B cell (primary cell): ENCODE measurements around the gene RAPGEF1.

Experiments used
- CTCF ChIP-seq: fragments of 200-600 bp; IDR thresholded peaks from one replicate; pipeline ENCODE4 v1.8.0; 2022; ENCODE audit warnings: antibody characterized with exemption, mild to moderate bottlenecking
- EZH2 ChIP-seq: IDR thresholded peaks from 2 replicates; pipeline ENCODE4 v1.6.1; 2012; ENCODE audit warnings: borderline replicate concordance, low read depth, mild to moderate bottlenecking, moderate library complexity, low read length; ENCODE audit not compliant: insufficient read depth, poor library complexity, severe bottlenecking

GRCh38 chr9:131676431-131676972 is 63.4 kb downstream of the RAPGEF1 start:
- TF ChIP-seq CTCF (no peak), EZH2 (no peak)
